HG03571 (cell line): ENCODE results near the gene DGCR6L.
"Not testable (repeated sequence)": the region's sequence is repeated elsewhere in the genome, so short reads cannot be mapped to it uniquely, and the experiment has no call there.

Experiments
- ATAC-seq: cut with Tn5 transposase; IDR thresholded peaks from one replicate; pipeline ENCODE4 v1.9.1; 2021; ENCODE audit not compliant: unreplicated experiment

DGCR6L gene

DNA sequence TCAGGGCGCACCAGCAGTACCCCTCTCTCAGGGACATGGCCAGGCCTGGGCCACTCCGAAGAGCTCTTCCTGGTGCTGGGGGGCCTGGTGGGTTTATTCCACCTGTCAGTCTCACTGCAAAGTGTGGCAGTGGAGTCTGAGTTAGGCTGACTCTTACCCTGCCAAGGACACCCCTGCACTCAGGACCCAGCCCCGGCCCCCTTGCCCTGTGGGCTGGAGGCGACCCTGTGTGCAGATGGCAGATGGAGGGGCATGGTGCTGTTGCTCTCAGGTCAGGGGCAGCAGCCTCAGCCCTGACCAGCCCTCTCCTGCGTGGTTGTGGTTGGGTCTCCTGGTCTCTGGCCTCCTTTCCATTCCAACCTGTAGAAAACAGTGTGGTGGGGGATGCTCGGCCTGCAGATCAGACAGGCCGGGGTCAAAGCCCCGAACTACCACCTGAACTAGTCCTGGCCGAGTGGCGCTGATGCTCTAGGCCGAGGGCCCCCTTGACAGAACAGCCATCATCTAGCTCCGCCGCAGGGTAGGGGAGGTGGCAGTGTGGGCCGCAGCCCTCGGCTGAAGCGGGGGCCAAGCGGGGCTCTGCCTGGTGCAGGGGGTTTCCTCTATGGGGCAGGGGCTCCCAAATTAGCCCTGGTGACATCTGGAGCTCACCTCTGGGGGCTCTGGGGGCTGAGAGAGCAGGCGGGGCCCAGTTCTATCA, 41.8 kb downstream of the DGCR6L start:
- not testable (repeated sequence) for ATAC-seq

DNA sequence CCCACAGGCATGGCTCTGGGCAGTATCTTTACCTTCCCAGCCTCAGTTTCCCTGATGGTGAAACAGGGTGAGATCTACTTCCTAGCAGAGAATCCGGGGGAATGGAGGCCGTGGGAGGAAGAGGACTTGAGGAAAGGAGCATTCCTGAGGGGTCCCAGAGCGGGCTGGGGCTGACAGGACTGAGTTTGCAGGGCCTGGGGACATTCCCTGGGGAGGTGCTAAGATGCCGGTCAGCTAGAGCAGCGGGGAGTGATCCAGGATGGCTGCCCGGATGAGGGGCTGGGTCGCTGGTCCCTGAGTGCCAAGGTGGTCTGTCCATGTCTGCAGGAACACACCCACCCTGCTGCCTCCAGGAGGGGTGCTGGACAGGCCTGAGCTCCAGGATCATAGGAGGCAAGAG, 43.4 kb downstream of the DGCR6L start:
- no peak for ATAC-seq

DNA sequence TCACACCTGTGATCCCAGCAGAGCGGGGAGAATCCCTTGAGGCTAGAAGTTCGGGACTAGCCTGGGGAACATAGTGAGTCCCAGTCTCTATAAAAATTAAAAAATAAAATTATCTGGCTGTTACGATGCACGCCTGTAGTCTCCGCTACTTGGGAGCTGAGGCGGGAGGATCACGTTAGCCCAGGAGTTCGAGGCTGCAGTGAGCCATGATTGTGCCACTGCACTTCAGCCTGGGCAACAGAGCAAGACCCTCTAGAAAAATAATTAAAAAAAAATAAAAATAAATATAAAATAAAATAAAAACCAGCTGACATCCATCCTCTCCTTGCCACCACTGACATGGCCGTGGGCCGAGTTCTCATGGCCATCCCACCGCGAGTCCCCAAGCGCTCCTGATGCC, 44.0 kb downstream of the DGCR6L start:
- no peak for ATAC-seq

DNA sequence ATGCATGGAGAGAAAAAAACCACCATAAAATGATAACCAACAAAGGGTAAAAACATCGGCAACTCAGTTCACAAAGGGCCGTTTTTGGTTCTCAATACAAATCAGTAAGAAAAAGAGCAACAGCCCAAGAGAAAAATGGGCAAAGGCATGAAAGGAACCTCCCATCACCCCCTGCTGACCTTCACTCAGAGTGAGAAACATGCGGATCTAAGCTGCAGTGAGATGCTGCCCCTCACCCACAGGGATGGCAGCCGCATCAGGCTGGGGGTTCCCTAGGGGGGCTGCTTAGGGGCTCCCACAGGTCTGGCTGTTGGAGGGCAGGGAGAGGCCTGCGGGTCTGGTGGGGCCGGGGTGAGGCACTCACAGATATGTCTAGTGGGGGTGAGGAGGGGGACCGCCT, 44.5 kb downstream of the DGCR6L start:
- ATAC-seq, result not testable (repeated sequence)

DNA sequence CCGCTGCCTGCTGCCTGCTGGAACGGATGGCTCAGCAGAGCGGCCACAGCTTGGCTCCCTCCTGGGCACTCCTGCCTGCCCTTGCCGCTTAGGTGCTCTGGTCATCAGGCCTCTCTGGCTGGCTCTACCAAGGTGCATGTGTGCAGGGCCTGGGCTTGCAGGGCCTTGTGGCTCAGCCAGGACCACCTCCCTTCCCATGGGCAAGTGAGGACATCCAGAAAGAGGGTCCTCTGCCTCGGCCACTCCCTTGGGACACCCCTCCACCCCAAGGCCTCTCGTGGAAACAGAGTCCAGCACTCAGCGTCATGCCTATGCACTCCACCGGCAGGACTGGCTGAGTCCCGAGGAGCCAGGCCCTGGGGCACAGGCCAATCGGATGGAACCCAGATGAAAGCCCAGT, 45.5 kb downstream of the DGCR6L start:
- ATAC-seq, result not testable (repeated sequence)

DNA sequence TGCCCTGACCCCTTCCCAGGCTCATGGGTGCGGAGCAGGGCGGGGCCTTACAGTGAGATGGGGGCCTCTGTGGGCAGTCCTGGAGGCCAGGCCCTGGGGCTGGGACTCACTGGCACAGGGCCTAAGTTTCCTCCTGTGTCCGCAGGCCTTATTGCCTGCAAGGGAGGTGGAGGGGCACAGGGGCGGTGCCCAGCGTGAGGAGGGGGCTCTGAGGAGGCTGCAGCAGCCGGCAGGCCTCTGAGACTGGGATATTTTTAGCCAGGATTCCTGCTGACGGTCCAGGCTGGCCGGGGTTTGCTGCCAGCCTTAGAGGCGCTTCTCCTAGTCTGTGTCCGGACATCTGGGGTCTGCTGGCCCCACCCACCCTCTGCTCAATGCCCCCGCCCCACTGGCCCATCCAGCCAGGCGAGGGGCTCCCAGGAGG, 46.1 kb downstream of the DGCR6L start:
- ATAC-seq, result no peak

DNA sequence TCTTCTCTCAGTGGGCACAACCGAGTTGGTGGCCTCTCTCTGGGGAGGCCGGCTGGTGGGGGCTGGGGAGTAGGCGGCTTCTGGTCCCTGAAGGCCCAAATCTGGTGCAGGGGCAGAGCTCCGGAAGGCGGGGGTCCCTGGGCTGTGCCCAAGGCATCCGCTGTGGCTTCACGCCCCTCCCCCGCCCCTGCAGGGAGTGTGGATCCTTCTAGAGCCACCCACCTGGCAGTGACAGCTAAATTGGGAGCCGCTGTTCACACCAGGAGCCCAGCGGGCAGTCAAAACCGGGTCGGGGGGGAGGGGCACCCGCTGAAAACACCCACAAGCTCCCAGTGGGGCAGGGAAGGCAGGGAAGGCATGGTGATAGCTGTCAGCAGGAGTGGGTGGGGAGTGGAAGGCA, 47.2 kb downstream of the DGCR6L start:
- no peak for ATAC-seq

DNA sequence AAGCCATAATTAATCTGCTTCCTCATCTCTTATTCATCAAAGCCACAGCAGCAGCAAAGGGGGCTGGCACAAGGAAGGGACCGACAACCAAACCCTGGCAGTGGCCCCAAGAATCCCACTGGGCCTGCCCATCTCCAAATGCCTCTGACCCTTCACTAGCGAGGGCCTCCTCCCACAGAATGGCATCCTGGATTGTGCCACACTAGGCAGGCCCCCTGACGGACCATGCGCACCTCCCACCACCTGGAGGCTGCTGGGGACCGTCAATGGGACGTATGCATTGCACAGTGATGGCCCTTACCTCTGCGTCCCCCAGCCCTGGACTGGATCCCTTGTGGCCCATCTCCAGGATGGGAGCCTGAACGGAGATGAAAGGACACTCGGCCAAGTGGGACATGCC, 47.7 kb downstream of the DGCR6L start:
- ATAC-seq, result no peak

DNA sequence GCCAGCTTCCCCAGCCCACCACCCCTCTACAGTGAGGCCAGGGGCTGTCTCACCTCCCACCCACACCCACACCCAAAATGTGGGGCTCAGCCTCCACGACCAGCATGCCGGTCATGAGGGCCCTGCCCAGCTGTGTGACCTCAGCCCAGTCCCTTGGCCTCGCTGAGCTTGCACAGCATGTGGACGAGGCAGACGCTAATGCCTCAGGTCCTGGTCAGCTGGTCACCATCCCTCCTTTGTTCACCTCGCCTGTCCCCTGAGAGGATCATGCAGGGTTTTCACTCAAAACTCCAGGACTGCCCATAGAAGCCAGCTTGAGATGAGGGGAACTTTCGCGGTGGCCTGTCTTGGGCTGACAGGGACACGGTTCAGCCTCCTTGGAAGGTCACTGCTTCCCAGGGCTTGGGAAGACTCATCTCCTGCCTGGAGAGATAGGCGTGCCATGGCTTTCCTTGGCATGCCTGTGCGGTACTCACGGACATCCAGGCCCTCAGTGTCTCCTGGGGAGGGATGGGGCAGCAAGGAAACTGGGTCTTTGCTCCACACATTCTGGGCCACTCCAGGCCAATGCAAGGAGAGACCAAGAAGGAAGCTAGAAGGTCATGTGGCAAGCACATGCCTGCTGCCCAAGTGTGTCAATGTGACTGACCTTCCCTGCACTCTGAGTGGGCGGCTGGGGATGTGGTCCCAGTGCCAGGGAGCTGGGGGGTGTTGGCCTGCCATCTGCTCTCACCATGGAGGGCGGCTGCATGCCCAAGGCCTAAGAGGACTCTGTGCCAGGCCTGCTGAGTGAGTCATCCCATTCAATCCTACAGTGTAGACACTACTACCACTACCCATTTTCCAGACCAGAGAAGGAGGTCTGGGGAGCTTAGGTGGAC, 48.5 kb downstream of the DGCR6L start:
- no peak for ATAC-seq

DNA sequence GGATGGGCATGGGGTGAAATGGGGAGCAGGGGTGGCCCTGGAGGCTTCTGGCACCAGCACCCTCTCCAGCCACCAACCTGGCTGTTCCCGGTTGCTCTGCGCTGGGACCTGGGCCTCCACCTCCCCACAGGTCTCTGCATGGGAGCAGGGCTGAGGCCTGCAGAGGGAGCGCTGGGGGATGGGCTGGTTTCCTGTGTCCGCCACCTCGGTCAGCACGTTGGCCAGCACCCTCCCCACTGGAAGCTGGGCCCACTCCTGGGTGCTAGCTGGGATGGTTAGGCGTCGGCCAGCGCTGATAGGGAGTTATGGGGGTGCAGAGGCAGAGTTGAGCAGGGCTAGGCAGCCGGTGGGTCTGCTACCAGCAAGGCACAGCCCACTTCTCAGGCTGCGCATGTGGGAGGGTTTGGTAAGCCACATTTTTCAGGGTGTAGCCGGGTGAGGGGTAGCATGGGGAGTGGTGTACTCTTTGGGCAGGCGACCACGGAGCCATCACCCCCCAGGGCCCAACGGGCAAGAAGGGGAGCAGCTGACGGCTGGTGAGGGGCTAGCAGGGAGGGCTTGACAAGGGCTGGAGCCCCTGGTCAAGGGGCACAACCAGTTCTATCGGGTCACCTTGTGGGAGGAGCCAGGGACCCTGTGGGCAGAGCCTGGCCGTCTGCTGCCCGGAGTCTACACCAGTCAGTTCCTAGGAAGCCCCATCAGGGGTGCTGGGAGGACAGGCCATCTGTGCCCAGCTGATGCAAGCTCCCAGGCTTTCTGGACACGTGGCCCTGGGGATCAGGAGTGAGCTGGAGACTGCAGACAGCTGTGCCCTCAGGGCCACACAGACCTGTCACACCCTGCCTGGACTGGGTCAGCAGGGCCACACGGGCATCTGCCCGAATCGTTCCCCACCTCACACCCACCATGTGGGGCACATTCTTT, 49.4 kb downstream of the DGCR6L start:
- ATAC-seq, result not testable (repeated sequence)

DNA sequence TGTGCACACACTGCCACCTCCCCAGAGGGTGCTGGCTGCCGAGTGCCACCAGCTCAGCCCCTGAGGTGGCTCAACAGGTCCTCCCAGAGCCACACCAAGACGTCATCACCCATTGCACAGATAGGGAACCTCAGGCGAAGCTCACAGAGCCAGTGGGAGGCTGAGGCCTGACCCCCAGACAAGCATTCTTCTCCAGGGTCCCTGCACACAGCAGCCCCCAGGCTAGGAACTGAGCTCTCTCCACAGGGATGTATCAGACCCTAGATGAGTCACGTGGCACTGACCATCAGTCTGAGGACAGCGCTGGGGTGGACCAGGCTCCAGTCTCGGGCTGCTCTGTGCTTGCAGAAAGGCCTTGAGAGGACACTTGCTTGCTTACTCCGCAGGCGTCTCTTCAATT, 50.2 kb downstream of the DGCR6L start:
- ATAC-seq, result not testable (repeated sequence)

DNA sequence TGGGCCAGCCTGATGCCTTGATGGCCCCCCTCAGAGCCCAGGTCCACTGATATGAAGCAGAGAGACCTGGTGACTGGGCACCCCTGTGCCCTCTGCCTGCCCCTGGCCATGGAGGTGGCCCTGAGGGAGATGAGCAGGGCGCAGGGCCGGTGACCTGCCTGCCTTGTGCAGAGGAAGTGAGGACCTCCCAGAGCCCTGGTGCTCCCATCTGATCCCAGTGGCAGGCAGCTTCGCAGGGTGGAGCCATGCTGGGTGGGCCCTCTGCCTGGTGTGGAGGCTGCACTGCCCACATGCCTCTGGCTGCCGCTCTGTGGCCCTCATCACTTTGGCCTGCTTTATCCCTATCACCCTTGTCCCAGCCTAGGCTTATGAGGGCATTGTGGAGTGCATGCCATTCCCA, 50.7 kb downstream of the DGCR6L start:
- ATAC-seq, result not testable (repeated sequence)

DNA sequence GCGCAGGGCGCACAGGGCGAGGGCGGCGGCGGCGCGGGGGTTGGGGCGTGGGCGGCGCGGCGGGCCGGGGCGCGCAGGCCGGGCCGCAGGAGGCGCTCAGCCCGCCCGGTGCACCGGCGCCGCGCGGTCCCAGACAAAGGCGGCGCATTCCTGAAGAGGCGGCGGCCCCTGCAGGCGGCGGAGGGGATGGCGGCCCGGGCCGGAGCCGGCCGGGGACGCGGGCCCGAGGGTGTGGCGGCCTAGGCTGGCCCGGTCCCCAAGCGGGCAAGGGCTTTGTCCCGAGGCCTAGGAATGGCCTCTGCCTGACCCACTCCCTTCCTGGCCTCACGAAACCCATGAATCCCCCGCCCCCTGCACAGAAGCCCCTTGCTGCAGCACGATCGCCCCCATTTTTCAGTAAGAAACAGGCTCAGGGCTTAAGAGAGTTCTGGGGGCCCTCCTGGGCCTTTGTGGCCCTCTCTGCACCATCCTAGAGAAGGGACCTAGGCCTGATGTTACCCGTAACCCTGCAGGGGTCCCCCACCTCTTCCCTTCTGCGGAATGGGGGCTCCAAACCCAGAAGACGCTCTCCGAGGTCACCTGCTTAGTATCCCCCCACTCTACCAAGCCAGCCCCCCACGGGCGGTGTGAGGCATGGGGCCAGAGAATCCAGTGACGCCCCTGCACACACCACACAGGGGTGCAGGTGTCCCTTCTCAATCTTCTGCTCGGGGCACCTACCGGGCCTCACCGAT, 51.4 kb downstream of the DGCR6L start, which contains the start of gene RTN4R:
Gene RTN4R (minus strand): TSS at position 40 of the 734 bp plus-strand sequence. CDS start 226 bp downstream, outside the sequence.
- ATAC-seq, result no peak

DNA sequence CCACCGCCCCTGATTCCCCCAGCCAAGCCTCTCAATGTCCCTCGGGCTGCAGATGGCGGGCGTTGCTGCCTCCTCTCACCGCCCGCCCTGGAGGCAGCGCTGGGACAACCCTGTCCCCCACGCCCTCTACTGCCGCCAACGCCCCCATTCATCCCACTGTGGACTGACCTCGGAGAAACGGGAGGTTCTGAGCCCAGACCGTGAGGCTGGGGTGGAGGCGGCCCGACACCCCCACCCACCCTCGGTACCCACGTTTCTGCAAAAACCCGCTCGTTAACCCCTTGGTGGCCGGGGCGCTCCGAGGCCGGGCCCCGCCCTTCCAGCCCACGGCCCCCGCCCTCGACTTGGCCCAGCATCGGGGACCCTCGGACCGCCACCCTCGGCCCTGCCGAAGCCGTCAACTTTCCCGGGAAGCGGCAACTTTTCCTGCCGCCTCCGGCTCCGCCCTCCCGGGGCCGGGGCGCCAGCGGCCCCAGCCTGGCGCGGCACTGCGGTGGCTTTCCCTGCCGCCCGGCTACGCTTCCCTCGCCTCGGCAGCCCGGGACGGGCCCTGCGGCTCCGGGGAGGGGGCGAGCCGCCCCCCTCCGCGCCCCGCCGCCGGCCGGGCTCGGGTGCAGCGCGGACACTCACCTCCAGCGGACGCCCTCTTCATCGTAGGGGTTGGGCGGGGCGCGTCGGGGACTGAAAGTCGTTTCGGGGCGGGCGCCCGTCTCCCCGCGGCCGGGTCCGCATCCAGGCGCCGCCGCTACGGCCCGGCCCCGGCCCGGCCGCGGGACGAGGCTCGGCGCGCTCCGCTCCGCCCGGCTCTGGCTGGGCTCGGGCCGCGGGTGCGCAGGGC, 52.2 kb downstream of the DGCR6L start:
- ATAC-seq, result no peak

DNA sequence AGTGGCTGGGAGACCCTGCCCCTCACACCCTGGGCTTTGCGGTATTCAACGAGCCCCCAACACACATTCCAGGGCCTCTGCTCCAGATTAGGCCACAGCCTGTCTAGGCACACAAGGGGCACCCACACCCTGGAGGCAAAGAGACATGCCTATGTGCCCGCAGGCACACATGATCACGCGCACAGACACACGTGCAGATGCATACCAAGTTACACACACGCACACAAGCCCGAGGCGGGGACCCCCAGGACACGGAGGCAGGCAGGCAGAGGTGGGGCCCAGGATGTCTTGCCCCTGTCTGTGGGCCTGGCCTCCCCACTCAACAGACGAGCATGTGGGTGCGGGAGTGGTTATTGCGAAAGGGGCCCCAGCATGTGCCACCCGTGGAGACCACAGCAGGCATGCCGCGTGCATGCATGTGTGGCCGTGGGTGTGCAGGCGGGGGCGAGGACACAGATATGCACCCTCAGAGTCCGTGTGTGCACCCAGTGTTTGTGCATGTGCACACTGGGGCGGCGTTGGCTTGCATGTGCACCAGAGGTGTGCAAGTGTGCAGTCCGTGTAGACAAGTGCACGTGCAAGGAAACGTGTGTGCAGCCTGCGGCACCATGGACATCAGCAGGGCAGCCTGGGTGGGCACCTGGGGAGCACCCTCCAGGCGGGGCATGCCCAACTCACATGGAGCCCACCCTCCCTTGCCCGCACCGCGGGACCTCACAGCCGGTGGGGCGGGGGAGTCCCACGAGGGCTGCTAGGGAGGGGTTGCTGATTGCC, 53.0 kb downstream of the DGCR6L start:
- not testable (repeated sequence) for ATAC-seq

DNA sequence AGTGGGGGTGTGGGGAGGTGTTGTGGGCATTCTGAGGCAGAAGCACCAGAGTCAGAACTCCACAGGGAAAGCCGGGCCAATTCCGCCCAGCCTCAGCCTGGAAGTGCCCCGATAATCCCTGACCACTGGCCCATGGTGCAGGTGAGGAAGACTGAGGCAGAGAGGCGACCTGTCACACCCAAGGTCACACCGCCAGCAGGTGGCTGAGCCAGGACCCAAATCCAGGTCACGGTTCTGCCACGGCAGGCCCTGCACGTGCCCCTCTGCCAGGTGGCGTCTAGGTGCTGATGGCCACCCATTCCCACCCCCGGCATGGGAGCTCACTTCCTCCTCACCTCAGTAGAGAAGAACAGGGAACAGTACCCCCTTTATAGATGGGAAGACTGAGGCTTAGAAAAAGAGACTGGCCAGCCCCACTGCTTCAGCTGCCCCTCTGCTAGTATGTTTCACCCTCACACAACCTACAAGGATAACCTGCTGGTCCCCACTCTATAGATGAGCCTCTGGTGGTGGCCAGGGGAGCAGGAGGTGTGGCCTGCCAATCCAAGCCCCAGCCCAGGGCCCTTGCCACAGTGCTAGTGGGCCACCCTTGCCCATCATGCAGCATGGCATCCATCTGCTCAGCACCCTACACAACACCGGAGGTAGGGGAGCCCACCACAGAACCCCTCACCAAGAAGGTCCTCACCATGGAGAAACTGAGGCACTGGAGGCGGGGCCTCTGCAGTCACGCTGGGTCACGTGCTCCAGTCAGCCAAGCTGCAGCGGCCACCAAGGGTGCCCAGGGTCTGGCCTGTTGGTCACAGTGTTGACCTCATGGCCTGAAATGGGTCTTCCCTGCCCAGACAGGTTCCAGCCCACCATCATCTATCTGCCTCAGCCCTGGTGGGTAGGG, 53.8 kb downstream of the DGCR6L start:
- not testable (repeated sequence) for ATAC-seq

DNA sequence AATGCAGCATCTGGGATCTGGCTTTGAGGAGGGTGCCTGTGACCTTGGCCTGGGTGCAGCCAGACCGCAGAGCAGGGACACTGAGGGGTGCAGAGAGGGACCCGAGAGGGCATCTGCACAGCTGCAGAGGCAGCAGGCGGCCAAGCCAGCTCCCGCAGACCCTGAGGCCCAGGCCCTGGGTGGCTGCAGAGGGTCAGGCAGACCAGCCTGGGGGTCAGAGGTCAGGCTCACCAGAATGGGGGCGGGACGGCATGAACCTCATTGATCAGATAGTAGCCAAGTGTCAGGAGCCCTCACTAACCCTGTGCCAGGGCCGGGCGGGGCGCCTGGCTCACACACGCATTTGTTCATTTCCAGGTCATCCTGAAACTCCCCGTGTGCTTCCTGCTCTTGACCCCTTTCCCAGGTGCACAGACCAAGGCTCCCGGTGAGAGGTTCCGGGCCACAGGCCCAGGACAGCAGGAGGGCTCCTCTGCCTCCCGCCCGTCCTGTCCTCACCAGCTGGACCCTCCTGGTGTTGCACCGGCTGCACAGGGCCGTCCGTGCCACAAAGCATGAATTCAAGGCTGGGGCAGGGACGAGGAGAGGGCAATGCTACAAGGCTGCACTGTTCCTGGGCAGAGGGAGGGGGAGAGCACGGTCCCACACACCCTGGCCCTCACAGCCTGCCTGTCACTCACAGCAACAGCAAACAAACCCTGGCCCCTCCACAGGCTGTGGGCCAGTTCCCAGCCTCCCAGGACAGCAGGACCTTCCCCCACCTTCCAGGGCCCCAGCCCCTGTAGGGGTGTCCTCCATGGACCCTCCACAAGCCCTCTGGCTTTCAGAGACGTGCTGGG, 55.0 kb downstream of the DGCR6L start:
- ATAC-seq, result no peak
